ENCODE data around the gene KDM5B.

GRCh38 chr1:202834771-202835547, 26.7 kb upstream of the KDM5B start:
- TF ChIP-seq, protein P1, sequence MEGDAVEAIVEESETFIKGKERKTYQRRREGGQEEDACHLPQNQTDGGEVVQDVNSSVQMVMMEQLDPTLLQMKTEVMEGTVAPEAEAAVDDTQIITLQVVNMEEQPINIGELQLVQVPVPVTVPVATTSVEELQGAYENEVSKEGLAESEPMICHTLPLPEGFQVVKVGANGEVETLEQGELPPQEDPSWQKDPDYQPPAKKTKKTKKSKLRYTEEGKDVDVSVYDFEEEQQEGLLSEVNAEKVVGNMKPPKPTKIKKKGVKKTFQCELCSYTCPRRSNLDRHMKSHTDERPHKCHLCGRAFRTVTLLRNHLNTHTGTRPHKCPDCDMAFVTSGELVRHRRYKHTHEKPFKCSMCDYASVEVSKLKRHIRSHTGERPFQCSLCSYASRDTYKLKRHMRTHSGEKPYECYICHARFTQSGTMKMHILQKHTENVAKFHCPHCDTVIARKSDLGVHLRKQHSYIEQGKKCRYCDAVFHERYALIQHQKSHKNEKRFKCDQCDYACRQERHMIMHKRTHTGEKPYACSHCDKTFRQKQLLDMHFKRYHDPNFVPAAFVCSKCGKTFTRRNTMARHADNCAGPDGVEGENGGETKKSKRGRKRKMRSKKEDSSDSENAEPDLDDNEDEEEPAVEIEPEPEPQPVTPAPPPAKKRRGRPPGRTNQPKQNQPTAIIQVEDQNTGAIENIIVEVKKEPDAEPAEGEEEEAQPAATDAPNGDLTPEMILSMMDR (conservative IDR thresholded peaks at IDR 0.05; ENCODE audit: low read depth, low read length) = no peak
- TF ChIP-seq EZH2 (IDR thresholded peaks at IDR 0.05; ENCODE audit: borderline replicate concordance, low read depth, low read length, poor library complexity, severe bottlenecking) = no peak
